Stimulated activated naive CD8-positive, alpha-beta T cell treated with anti-CD3 and anti-CD28 coated beads, Interleukin-15, Interleukin-2, amounts not matched to agents 100 ng/mL and 50 ng/mL, for 24 hours (primary cell): ENCODE data around the gene CRY1.
"Not testable (repeated sequence)": the region's sequence is repeated elsewhere in the genome, so short reads cannot be mapped to it uniquely, and the experiment has no call there.

Experiments
- H3K27ac Mint-ChIP-seq: one replicate; pipeline ENCODE4 v1.8.0; 2021; ENCODE audit warnings: mild to moderate bottlenecking, mixed read lengths
- H3K27me3 Mint-ChIP-seq: one replicate; pipeline ENCODE4 v1.8.0; 2021; ENCODE audit warnings: mixed read lengths
- H3K36me3 Mint-ChIP-seq: one replicate; pipeline ENCODE4 v1.8.0; 2021; ENCODE audit warnings: low read depth, mixed read lengths
- H3K4me1 Mint-ChIP-seq: one replicate; pipeline ENCODE4 v1.8.0; 2021; ENCODE audit warnings: low read depth, mixed read lengths
- H3K4me3 Mint-ChIP-seq: one replicate; pipeline ENCODE4 v1.8.0; 2021; ENCODE audit warnings: mild to moderate bottlenecking, mixed read lengths
- H3K9me3 Mint-ChIP-seq: one replicate; pipeline ENCODE4 v1.8.0; 2021; ENCODE audit warnings: mixed read lengths

Gene CRY1

GRCh38 chr12:107096571-107096970 is 3.2 kb upstream of the CRY1 start:
- Mint-ChIP-seq H3K27me3 (peaks cover 16% of the 10 kb centered on the region), H3K9me3 (no peaks in the 10 kb centered on the region), H3K36me3 (no peaks in the 10 kb centered on the region), H3K27ac (no peak overlapping the region), H3K4me1 (peaks cover 10% of the 10 kb centered on the region), H3K4me3 (no peak overlapping the region)

GRCh38 chr12:107094183-107094448 is 767 bp upstream of the CRY1 start:
- Mint-ChIP-seq H3K4me1 (peaks cover 10% of the 10 kb centered on the region), H3K9me3 (no peaks in the 10 kb centered on the region), H3K27ac (no peak overlapping the region), H3K4me3 (no peak overlapping the region), H3K36me3 (no peaks in the 10 kb centered on the region), H3K27me3 (peaks cover 6% of the 10 kb centered on the region)

- Mint-ChIP-seq H3K36me3 (no peaks in the 10 kb centered on the region), H3K4me3 (no peak overlapping the region), H3K27me3 (peaks cover 2% of the 10 kb centered on the region), H3K4me1 (peaks cover 10% of the 10 kb centered on the region), H3K27ac (no peak overlapping the region), H3K9me3 (no peaks in the 10 kb centered on the region)
Observed at GRCh38 chr12:107092669-107093416, 506 bp downstream of the CRY1 start.

GRCh38 chr12:107091989-107092641 is 1.2 kb downstream of the CRY1 start:
- Mint-ChIP-seq H3K9me3 (no peaks in the 10 kb centered on the region), H3K36me3 (peaks cover under 1% of the 10 kb centered on the region), H3K4me1 (peaks cover 13% of the 10 kb centered on the region), H3K27ac (no peak overlapping the region), H3K4me3 (no peak overlapping the region), H3K27me3 (no peaks in the 10 kb centered on the region)

- Mint-ChIP-seq H3K27ac (no peak overlapping the region), H3K4me1 (peaks cover 20% of the 10 kb centered on the region), H3K36me3 (peaks cover 6% of the 10 kb centered on the region), H3K4me3 (no peak overlapping the region), H3K27me3 (no peaks in the 10 kb centered on the region), H3K9me3 (no peaks in the 10 kb centered on the region)
Observed at GRCh38 chr12:107091381-107091780, 2.0 kb downstream of the CRY1 start.

GRCh38 chr12:107090711-107091110 is 2.6 kb downstream of the CRY1 start:
- Mint-ChIP-seq H3K4me1 (peaks cover 23% of the 10 kb centered on the region), H3K9me3 (no peaks in the 10 kb centered on the region), H3K27me3 (no peaks in the 10 kb centered on the region), H3K36me3 (peaks cover 6% of the 10 kb centered on the region), H3K27ac (no peak overlapping the region), H3K4me3 (no peak overlapping the region)

- Mint-ChIP-seq H3K27ac (no peak overlapping the region), H3K4me1 (peaks cover 19% of the 10 kb centered on the region), H3K9me3 (no peaks in the 10 kb centered on the region), H3K36me3 (peaks cover 14% of the 10 kb centered on the region), H3K4me3 (no peak overlapping the region), H3K27me3 (no peaks in the 10 kb centered on the region)
Observed at GRCh38 chr12:107088912-107089311, 4.4 kb downstream of the CRY1 start.

- H3K27ac Mint-ChIP-seq = no peak overlapping the region
- peaks cover 15% of the 10 kb centered on the region for H3K4me1 Mint-ChIP-seq
- H3K9me3 Mint-ChIP-seq = peaks cover 9% of the 10 kb centered on the region
- no peaks in the 10 kb centered on the region for H3K27me3 Mint-ChIP-seq
- H3K4me3 Mint-ChIP-seq = no peak overlapping the region
- peaks cover 21% of the 10 kb centered on the region for H3K36me3 Mint-ChIP-seq
Observed at GRCh38 chr12:107086314-107086713, 7.0 kb downstream of the CRY1 start.

- Mint-ChIP-seq H3K27me3 (no peaks in the 10 kb centered on the region), H3K27ac (no peak overlapping the region), H3K9me3 (peaks cover 9% of the 10 kb centered on the region), H3K4me3 (no peak overlapping the region), H3K4me1 (peaks cover 13% of the 10 kb centered on the region), H3K36me3 (peaks cover 22% of the 10 kb centered on the region)
Observed at GRCh38 chr12:107081778-107082177, 11.6 kb downstream of the CRY1 start.

GRCh38 chr12:107080299-107080698 is 13.1 kb downstream of the CRY1 start:
- Mint-ChIP-seq H3K9me3 (peaks cover 9% of the 10 kb centered on the region), H3K27me3 (no peaks in the 10 kb centered on the region), H3K4me3 (no peak overlapping the region), H3K4me1 (peaks cover 15% of the 10 kb centered on the region), H3K36me3 (peaks cover 17% of the 10 kb centered on the region), H3K27ac (no peak overlapping the region)

- H3K27ac Mint-ChIP-seq = no peak overlapping the region
- H3K36me3 Mint-ChIP-seq = peaks cover 12% of the 10 kb centered on the region
- peaks cover 15% of the 10 kb centered on the region for H3K4me1 Mint-ChIP-seq
- H3K4me3 Mint-ChIP-seq = no peak overlapping the region
- H3K9me3 Mint-ChIP-seq = peaks cover 9% of the 10 kb centered on the region
- no peaks in the 10 kb centered on the region for H3K27me3 Mint-ChIP-seq
Observed at GRCh38 chr12:107079172-107080011, 14.0 kb downstream of the CRY1 start.

GRCh38 chr12:107073266-107073665 is 20.1 kb downstream of the CRY1 start:
- H3K27ac Mint-ChIP-seq, H3K27me3 Mint-ChIP-seq, H3K4me3 Mint-ChIP-seq, H3K36me3 Mint-ChIP-seq, H3K9me3 Mint-ChIP-seq: not testable (repeated sequence)
- peaks cover 21% of the 10 kb centered on the region for H3K4me1 Mint-ChIP-seq

- peaks cover 27% of the 10 kb centered on the region for H3K36me3 Mint-ChIP-seq
- H3K9me3 Mint-ChIP-seq = peaks cover 14% of the 10 kb centered on the region
- H3K4me3 Mint-ChIP-seq = no peak overlapping the region
- H3K27me3 Mint-ChIP-seq = no peaks in the 10 kb centered on the region
- no peak overlapping the region for H3K27ac Mint-ChIP-seq
- peaks cover 4% of the 10 kb centered on the region for H3K4me1 Mint-ChIP-seq
Observed at GRCh38 chr12:107066691-107067090, 26.7 kb downstream of the CRY1 start.

- Mint-ChIP-seq H3K4me1 (peaks cover 4% of the 10 kb centered on the region), H3K4me3 (no peak overlapping the region), H3K27me3 (no peaks in the 10 kb centered on the region), H3K36me3 (peaks cover 27% of the 10 kb centered on the region), H3K27ac (no peak overlapping the region), H3K9me3 (peaks cover 14% of the 10 kb centered on the region)
Observed at GRCh38 chr12:107064687-107065086, 28.7 kb downstream of the CRY1 start.

GRCh38 chr12:107064243-107064642 is 29.1 kb downstream of the CRY1 start:
- Mint-ChIP-seq H3K27ac (no peak overlapping the region), H3K9me3 (peaks cover 14% of the 10 kb centered on the region), H3K4me1 (peaks cover 4% of the 10 kb centered on the region), H3K4me3 (no peak overlapping the region), H3K27me3 (no peaks in the 10 kb centered on the region), H3K36me3 (peaks cover 27% of the 10 kb centered on the region)
